Gastrocnemius medialis (tissue), 4 donors: Measurements from ENCODE around the gene PPIL1.

Source experiments
- POLR2A ChIP-seq, 2 donors: fragments of 450-650 bp; IDR thresholded peaks; one replicate each; pipeline ENCODE4 v1.6.1; 2017; ENCODE audit warnings: antibody characterized with exemption in 2 of 2, mild to moderate bottlenecking in 2 of 2, moderate library complexity in 2 of 2
- TF ChIP-seq, protein P1 (sequence below), 5 experiments: fragments of 450-650 bp in 3 of 5; fragments of 200-600 bp in 2 of 5; sonication (generic) in 2 of 5; IDR thresholded peaks in 4 of 5; conservative IDR thresholded peaks in 1 of 5; 1 replicate in 4 of 5; 2 replicates in 1 of 5; pipeline ENCODE4 v1.5.1; 2016 to 2019; ENCODE audit warnings: antibody characterized with exemption in 5 of 5, mild to moderate bottlenecking in 3 of 5, moderate library complexity in 3 of 5

DNA sequence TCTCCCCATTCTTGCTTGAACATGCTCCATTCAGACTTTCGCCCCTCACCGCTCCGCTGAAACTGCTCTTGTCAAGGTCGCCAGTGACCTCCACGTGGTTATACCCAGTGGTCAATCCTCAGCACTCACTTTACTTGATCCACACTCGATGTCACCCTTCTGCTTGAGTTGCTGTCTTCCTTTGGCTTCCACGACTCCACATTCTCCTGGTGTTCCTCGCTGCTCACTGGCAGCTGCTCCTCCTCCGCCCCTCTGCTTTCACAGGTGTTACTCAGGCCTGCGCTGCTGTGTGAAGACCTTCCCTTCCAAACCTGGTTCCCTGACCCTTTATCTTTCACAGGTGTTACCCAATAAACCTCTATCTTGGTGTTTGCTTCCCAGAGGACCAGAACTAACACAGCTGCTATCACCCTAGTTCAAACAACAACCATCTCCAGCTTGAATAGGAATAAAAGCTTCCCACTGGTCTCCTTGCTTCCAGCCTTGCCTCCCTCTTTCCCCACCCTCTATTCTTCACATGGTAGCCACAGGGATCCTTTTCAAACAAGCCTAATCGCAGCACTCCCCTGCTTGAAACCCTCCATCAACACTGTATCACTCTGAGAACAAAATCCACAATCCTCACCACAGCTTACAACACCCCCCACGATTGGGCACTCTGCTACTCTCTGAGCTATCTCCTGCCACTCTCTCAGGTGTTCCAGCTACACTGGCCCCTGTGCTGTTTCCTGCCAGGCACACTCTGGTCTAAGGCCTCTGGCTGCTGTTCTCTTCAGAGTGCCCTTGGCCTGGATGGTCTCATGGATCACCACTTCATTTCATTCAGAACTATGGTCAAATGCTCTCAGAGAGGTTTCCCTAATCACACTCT lies 10.7 kb downstream of the PPIL1 start:
- TF ChIP-seq, protein P1, sequence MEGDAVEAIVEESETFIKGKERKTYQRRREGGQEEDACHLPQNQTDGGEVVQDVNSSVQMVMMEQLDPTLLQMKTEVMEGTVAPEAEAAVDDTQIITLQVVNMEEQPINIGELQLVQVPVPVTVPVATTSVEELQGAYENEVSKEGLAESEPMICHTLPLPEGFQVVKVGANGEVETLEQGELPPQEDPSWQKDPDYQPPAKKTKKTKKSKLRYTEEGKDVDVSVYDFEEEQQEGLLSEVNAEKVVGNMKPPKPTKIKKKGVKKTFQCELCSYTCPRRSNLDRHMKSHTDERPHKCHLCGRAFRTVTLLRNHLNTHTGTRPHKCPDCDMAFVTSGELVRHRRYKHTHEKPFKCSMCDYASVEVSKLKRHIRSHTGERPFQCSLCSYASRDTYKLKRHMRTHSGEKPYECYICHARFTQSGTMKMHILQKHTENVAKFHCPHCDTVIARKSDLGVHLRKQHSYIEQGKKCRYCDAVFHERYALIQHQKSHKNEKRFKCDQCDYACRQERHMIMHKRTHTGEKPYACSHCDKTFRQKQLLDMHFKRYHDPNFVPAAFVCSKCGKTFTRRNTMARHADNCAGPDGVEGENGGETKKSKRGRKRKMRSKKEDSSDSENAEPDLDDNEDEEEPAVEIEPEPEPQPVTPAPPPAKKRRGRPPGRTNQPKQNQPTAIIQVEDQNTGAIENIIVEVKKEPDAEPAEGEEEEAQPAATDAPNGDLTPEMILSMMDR (IDR thresholded peaks at IDR 0.05 in 4 of 5, conservative IDR thresholded peaks at IDR 0.05 in 1 of 5): no peak
- no peak for TF ChIP-seq POLR2A (IDR thresholded peaks at IDR 0.05)
